Osteocyte (in vitro differentiated cells): ENCODE measurements around the gene SLC26A8. TPM values are rescaled to one million over a fixed set of nuclear protein-coding genes. Genes with fewer than 3 reads are reported as not detected.

ENCODE experiments used
- DNase-seq: peaks from one replicate; pipeline ENCODE4 v3.0.0; 2021; ENCODE audit warnings: mixed read lengths; ENCODE audit not compliant: unreplicated experiment; ENCODE audit errors: extremely low spot score
- H3K27ac Mint-ChIP-seq: one replicate; pipeline ENCODE4 v1.8.0; 2021; ENCODE audit warnings: mild to moderate bottlenecking, mixed read lengths; ENCODE audit not compliant: unreplicated experiment
- H3K27me3 Mint-ChIP-seq: one replicate; pipeline ENCODE4 v1.8.0; 2021; ENCODE audit warnings: mixed read lengths; ENCODE audit not compliant: unreplicated experiment
- H3K36me3 Mint-ChIP-seq: one replicate; pipeline ENCODE4 v1.8.0; 2021; ENCODE audit warnings: mixed read lengths; ENCODE audit not compliant: unreplicated experiment
- H3K4me1 Mint-ChIP-seq: one replicate; pipeline ENCODE4 v1.8.0; 2021; ENCODE audit warnings: mixed read lengths; ENCODE audit not compliant: unreplicated experiment
- H3K4me3 Mint-ChIP-seq: one replicate; pipeline ENCODE4 v1.8.0; 2021; ENCODE audit warnings: mild to moderate bottlenecking, moderate library complexity, mixed read lengths; ENCODE audit not compliant: unreplicated experiment
- H3K9me3 Mint-ChIP-seq: one replicate; pipeline ENCODE4 v1.8.0; 2021; ENCODE audit warnings: mixed read lengths; ENCODE audit not compliant: unreplicated experiment
- CTCF ChIP-seq: fragments of 200-600 bp; sonication (generic); IDR thresholded peaks from 2 replicates; pipeline ENCODE4 v1.5.0; 2021; ENCODE audit warnings: antibody characterized with exemption, mild to moderate bottlenecking, moderate library complexity
- long read RNA-seq: library from polyadenylated mRNA; unstranded; transcript quantifications from one replicate; pipeline ENCODE4 v2.0.0, GENCODE V29; 2021
- total RNA-seq: library from RNA; stranded (reverse); gene quantifications from 2 replicates; pipeline ENCODE4 v1.2.1, GENCODE V29; 2021

The SLC26A8 gene, protein sequence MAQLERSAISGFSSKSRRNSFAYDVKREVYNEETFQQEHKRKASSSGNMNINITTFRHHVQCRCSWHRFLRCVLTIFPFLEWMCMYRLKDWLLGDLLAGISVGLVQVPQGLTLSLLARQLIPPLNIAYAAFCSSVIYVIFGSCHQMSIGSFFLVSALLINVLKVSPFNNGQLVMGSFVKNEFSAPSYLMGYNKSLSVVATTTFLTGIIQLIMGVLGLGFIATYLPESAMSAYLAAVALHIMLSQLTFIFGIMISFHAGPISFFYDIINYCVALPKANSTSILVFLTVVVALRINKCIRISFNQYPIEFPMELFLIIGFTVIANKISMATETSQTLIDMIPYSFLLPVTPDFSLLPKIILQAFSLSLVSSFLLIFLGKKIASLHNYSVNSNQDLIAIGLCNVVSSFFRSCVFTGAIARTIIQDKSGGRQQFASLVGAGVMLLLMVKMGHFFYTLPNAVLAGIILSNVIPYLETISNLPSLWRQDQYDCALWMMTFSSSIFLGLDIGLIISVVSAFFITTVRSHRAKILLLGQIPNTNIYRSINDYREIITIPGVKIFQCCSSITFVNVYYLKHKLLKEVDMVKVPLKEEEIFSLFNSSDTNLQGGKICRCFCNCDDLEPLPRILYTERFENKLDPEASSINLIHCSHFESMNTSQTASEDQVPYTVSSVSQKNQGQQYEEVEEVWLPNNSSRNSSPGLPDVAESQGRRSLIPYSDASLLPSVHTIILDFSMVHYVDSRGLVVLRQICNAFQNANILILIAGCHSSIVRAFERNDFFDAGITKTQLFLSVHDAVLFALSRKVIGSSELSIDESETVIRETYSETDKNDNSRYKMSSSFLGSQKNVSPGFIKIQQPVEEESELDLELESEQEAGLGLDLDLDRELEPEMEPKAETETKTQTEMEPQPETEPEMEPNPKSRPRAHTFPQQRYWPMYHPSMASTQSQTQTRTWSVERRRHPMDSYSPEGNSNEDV
- not detected in 2 replicates for total RNA-seq
- long read RNA-seq, partial matches to known transcripts = 0 of 1 reads
- long read RNA-seq, other reads (novel, unspliced or antisense) = 1 of 1 reads

DNA sequence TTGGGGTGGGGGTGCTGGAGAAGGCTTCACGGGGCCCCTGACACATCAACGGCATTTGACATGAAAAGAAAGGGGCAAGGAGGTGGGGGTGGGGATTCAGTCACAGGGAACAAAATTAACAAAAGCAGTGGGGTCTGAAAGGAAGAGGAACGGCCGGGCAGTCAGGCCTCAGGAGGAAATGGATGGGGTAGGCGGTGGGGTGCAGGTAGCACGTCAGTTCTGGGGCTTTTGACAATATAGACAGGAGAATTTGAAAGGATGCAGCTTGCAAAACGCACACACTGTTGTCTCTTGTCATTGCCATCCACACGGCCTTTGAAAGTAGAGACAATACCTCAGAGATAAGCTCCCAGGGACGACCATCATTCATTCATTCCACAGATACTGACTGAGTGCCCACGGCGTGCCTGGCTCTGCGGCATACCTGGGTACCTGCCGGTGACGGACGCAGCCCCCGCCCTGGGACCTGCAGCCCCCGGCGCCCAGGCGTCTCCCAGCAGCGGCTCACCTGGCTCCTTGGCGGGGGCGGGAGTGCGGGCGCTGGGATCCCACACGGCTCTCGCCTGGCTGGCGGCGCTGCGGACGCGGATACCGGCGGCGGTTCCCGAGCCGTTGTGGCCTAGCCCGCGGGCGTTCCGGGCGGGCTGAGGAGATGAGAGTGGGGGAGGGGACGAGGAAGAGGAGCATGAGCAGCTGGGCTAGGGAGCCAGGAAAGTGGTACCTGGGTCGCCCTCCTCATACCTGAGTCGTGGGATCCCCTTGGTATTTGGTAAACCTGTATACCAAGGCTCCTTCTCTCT is at the start of gene SLC26A8:
TSS of gene SLC26A8 (minus strand) at position 646 of the 800 bp plus-strand sequence. CDS start 4,934 bp downstream, outside the sequence.
- Mint-ChIP-seq H3K27me3 (peaks cover 5% of the 10 kb centered on the region), H3K4me1 (peaks cover 11% of the 10 kb centered on the region), H3K36me3 (no peaks in the 10 kb centered on the region), H3K27ac (no peak within 1 kb of the TSS), H3K9me3 (no peaks in the 10 kb centered on the region), H3K4me3 (no peak within 1 kb of the TSS)
- peak; percentile 84 for DNase-seq
- TF ChIP-seq CTCF = no peak

DNA sequence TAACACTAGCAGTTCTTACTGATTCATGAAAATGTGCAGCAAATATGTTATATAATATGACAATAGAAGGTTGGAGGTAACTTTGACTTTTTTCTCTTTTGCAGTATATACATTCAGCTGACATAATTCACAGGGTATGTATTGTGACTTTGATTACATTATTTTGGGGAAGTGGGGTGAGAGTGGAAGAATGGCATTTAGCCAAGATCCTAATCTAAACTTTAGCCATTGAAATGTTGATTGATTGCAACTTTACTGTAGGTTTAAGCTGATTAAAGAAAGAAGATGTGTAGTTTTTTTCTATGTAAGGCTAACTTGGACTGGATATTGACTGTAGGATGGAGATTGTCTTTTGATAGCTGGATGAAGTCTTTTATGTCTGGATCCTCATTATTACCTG is 49.1 kb upstream of the SLC26A8 start:
- no peaks in the 10 kb centered on the region for H3K9me3 Mint-ChIP-seq
- H3K36me3 Mint-ChIP-seq = peaks cover 24% of the 10 kb centered on the region
- no peak overlapping the region for H3K27ac Mint-ChIP-seq
- no peak for TF ChIP-seq CTCF
- H3K4me1 Mint-ChIP-seq = peaks cover under 1% of the 10 kb centered on the region
- no peaks in the 10 kb centered on the region for H3K27me3 Mint-ChIP-seq
- no peak for DNase-seq
- H3K4me3 Mint-ChIP-seq = no peak overlapping the region

DNA sequence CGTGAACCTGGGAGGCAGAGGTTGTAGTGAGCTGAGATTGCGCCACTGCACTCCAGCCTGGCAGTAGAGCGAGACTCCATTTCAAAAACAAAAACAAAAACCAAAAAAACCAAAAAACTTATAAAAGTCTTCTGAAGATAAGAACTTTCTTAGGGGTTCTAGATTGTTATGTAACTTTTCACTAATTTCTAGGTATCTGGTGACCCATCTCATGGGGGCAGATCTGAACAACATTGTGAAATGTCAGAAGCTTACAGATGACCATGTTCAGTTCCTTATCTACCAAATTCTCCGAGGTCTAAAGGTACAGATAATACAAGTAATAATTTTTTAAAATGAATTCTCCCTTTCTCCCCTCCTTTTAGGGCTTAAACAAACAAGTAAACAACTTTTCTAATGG is 48.2 kb upstream of the SLC26A8 start:
- no peak for TF ChIP-seq CTCF
- H3K36me3 Mint-ChIP-seq = peaks cover 21% of the 10 kb centered on the region
- peaks cover 2% of the 10 kb centered on the region for H3K4me1 Mint-ChIP-seq
- H3K27ac Mint-ChIP-seq = no peak overlapping the region
- DNase-seq = no peak
- no peak overlapping the region for H3K4me3 Mint-ChIP-seq
- H3K9me3 Mint-ChIP-seq = no peaks in the 10 kb centered on the region
- H3K27me3 Mint-ChIP-seq = no peaks in the 10 kb centered on the region

DNA sequence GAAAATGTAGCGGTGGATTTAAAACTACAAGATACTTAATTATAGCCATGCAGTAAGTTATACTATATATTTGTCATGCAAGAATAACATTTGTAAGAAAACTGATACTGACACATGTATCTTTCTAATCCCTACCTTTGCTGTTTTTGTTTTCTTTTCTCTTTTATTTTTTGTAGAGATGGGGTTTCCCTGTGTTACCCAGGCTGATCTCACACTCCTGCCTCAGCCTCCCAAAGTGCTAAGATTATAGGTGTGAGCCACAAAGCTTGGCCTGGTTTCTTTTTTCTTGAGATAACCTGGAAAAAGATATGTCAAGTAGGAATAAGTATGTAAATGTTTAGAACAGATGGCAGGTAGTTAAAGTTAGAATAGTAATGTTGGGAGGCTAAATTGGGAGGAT is 47.3 kb upstream of the SLC26A8 start:
- no peak for TF ChIP-seq CTCF
- Mint-ChIP-seq H3K4me1 (peaks cover 4% of the 10 kb centered on the region), H3K27me3 (no peaks in the 10 kb centered on the region), H3K27ac (no peak overlapping the region), H3K4me3 (no peak overlapping the region), H3K9me3 (no peaks in the 10 kb centered on the region), H3K36me3 (peaks cover 16% of the 10 kb centered on the region)
- no peak for DNase-seq
